ENCODE results near the gene LBP.
"Not testable (repeated sequence)": the region's sequence is repeated elsewhere in the genome, so short reads cannot be mapped to it uniquely, and the experiment has no call there.

LBP gene

DNA sequence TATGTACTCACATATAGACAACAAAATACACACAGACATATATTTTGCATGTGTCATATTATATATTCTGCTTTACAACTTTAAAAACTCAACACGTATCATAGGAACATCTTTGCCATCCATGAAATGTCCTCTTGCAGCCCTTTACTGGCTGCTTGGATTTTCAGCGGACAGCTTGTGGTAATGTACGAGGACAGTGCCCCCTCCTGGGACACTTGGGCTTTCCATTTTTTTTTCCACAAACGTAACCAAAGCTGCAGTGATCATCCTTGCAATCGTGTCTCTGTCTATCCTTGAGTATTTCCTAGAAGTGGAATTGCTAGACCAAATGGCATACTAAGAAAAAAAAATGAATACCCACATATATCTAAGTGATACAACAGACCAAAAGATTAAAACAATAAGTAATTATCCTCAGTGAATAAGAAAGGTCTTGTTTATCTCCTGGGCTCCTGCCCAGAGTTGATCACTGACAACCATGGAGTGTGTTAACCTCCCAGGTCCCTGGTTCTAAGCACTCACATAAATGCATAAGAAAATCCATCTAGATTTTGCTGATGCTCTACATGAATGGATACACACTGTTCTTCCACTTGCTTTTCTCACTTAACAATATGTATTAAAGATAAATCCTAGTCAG, 24.2 kb upstream of the LBP start:
- DNase-seq = peak; percentile 26

DNA sequence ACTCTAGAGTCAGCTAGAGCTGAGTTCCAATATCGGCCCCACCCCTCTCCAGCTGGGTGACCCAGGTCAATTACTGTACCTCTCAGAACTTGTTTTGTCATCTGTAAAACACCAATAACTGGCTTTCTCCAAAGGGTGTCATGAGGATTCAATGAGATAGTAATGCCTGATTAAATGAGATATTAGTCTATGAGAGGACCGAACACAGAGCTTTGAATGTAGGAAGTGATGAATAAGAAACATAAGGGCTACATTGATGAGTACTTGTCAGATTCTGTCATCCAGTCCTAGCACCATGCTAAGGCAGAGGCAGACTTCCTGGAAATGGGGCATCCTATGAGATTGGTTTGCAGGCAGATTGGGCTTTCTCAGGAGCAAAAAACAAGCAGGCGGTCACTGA, 22.1 kb upstream of the LBP start:
- no peak for DNase-seq

DNA sequence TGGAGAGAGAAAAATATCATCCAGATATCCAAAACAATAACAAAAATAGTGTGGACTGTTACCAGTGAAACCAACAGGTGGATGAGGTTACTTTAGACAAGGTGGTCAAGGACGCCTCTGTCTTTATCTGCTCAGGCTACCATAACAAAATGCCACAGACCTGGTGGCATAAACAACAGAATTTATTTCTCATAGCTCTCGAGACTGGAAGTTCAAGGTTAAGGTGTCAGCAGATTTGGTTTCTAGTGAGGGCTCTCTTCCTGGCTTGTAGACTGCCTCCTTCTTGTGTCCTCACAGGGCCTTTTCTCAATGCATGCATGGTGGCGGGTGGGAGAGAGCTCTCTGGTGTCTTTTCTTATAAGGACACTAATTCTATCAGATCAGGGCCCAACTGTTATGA, 21.1 kb upstream of the LBP start:
- no peak for DNase-seq

DNA sequence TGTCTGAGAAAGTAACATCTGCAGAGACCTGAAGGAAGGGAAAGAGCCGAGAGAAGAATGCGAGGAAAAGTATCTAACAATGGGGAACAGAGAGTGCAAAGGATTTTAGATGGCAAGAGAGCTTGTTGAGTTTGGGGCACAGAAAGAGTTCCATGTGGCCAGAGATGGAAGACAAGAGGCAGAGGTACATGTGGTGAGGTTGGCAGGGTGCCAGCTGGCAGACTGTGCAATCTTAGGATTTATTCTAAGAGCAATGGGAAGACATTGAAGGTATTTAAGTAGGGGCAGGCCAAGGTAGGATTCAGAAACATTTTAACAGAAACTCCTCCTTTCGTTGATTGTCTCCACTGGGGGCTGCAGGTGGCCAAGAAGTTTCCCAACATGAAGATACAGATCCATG, 20.4 kb upstream of the LBP start:
- no peak for DNase-seq

DNA sequence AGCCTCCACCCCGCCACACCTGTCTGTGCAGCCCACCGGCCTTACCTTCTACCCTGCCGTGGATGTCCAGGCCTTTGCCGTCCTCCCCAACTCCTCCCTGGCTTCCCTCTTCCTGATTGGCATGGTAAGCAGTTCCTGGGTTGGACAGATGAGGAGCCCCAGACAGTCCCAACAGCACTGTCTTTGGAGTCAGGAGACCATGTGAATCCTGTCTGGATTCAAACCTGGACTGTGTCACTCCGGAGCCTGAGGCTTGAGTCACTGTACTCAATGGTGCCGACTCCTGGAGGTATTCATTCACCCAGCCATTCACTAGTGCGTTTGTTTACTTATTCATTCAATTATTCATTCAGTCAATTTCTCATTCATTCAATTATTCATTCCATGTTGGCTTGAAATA, 20.0 kb upstream of the LBP start:
- DNase-seq = no peak

DNA sequence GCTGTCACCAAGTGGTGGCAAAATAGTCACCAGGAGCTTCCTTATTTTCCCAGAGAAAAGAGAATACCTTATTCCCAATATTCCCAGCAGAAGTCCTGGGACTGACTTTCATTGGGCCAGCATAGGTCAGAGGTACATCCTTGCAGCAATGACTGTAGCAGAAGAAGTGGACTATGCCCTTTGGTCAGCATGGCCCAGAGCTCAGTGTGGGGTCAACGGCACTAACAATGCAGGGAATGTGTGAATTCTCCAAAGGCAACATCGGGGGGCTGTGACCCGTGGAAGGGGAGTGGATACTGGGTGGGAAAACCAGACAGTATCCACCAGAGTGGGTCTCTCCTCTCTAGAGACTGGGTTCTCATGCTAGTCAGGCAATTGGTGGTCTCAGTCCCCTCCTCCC, 15.6 kb upstream of the LBP start:
- no peak for DNase-seq

DNA sequence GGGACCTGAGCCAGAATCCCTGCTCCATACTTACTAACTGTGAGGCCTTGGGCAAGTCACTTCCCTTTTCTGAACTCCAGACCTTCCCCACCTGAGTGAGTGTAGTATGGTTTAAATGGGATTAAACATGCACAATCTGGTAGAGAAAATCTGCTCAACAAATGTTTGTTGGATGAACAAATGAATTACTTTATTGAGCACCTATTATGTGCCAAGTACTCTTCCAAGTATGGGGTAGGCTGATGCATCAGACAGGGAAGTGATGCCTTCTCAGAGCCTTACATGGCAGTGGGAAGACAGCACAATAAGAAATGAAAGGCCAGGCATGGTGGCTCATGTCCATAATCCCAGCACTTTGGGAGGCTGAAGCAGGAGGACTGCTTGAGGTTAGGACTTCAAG, 15.0 kb upstream of the LBP start:
- DNase-seq = no peak

DNA sequence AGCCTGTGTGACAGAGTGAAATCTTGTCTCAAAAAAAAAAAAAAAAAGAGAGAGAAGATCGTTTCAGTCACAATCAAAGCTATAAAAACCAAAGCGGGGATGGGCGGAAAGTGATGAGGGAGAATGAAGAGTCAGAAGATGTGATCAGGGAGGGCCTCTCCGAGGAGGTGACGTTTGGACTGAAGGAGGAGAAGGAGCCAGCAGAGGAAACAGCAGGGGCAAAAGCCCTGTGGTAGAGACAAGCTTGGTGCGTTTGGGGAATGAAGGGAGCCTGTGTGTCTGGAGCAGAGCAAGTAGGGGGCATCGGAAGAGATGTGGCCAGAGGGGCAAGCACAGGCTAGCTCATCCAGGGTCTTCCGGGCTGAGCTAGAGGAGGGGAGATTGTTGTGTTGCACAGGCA, 14.5 kb upstream of the LBP start:
- DNase-seq = no peak

DNA sequence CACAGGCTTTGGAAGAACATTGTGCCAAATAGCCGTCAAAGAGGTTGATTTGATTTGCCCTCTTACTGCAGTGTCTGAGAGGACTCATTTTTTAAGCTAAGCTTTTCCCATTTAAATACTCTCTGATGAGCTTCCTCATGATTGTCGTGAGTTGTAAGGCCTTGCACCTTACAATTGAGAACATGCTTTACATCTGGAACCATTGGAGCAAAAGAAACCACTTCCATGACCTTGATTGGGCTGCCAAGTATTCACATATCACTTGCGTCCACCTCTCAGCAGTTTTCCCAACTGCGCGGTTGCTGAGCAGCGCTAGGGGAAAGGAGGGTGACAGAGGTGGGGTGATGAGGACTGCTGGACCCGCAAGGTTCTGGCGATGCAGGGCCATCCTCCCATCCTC, 12.3 kb upstream of the LBP start:
- no peak for DNase-seq

DNA sequence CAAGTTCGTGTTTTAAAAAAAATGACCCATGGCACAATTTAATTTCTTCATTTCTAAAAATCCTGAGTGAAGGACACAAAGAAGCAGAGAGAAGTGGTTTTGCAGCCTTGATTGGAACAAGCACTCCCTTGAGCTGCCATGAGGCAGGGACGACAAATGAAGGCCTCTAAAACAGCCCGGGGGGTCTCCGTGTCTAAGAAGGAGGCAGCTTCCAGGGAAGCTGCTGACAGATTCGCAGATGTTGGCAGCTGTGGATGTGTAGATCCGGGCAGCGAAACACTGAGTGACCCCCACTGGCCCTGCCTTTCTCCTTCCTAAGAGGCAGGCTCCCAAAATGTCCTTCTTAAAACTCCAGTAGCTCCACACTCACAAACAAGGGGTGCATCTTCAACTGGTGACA, 9.6 kb upstream of the LBP start:
- no peak for DNase-seq

DNA sequence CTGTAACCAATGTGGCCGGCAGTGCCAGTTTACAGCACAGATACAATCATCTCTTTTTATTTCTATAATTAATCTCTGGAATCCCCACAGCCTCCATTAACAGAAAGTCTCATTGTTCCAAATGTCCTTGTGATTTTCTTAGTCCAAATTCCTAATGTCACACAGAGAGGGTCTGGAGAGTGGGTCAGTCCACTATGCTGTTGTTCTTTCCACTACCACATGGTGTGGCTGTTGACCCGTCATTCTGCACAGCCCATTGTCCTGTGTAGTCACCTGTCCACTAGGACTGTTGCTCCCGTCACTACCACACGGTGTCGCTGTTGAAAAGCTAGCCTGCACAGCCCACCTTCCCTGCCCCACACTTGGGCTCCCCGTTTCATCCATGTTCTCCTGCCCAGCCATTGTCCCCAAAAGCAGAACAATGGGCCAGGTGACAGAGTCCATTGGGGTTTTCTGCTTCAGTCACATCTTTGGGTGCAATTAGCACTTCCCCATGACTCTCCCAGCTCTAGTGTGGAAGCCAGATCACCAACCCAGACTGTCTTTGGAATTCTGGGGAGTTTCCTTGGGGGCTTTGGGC, 8.6 kb upstream of the LBP start:
- no peak for DNase-seq

DNA sequence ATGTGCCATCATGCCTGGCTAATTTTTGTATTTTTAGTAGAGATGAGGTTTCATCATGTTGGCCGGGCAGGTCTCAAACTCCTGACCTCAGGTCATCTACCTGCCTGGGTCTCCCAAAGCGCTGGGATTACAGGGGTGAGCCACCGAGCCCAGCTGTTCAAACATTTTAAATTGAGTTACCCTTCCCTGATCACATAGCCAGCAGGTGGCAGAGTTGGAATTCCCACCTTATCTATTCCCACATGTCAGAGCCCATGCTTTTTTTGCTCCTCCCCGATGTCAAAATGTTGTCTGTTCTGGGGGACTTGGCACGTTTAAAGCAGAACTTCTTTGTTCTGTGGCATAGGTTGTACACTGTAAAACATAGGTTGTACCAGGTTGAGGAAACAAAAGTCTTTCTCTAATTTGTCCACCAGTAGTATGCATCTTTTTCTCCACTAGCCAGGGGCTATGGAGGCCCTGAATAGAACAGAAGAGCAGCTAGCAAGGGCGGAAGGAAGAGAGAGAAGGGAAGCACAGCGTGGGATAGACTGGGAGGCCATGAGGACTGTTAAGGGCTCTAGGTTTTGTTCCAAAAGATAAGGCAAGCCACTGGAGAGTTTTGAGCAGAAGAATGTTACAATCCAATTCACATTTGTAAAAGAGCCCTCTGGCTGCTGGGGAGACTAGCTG, 7.3 kb upstream of the LBP start:
- peak; percentile 20 for DNase-seq

DNA sequence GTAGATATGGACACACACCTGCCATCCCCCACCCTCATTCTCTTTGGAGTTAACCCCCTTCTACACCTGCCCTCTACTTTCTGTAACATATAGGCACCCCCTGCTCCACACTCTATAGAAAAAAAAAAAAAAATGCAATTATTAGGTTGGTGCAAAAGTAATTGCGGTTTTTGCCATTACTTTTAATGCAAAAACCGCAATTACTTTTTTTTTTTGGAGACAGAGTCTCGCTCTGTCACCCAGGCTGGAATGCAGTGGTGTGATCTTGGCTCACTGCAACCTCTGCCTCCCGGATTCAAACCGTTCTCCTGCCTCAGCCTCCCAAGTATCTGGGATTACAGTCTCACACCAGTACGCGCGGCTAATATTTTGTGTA, 6.8 kb upstream of the LBP start:
- DNase-seq = not testable (repeated sequence)

DNA sequence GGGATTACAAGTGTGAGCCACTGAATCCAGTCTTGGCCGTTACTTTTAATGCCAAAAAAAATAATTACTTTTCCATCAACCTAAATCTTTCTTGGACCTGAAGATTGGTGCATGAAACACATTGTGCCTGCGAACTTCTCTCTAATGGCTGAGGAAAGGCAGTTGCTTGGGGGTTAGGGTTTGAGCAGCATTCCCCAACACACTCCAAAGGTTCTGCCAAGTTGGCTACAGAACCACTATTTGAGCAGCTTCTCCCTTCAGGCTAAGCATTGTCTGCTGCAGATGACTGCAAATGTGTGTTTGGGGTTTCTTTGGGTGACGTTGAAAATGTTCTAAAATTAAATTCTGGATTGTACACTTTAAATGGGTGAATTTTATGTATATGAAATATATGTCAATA, 6.3 kb upstream of the LBP start:
- no peak for DNase-seq

DNA sequence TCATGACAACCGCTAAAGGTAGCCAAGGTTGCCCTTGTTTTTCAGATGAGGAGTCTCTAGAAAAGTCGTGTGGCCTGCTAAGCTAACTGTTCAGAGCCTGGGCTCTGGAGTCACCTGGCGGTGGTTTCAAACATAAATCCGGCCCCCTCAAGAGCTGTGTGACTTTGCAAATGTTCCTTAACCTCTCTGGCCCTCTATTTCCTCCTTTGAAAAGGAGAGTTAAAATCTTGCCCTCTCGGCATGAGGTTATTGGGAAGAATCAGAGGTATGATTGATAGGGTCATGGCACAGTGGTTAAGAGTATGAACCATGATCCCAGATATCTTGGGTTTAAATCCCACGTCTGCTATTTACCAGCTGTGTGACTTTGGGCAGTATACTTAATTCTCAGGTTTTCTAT, 5.6 kb upstream of the LBP start:
- DNase-seq = no peak

DNA sequence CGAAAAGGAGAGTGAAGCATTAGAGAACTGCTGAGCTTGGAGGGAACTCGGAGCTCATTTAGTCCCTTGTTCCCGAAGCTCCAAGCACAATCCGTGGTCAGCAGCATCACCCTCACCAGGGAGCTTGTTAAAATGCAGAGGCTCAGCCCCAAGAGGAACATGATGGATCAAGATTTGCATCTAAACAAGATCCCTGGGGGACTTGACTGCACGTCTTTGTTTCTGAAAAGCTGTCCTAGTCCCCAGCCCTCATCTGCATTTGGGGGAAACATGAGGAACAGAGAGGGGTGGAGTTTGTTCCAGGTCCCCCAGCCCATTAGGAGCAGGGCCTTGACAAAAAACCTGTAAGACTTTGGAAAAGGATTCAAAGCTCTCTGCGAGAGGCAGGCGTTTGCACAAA, 4.1 kb upstream of the LBP start:
- no peak for DNase-seq

DNA sequence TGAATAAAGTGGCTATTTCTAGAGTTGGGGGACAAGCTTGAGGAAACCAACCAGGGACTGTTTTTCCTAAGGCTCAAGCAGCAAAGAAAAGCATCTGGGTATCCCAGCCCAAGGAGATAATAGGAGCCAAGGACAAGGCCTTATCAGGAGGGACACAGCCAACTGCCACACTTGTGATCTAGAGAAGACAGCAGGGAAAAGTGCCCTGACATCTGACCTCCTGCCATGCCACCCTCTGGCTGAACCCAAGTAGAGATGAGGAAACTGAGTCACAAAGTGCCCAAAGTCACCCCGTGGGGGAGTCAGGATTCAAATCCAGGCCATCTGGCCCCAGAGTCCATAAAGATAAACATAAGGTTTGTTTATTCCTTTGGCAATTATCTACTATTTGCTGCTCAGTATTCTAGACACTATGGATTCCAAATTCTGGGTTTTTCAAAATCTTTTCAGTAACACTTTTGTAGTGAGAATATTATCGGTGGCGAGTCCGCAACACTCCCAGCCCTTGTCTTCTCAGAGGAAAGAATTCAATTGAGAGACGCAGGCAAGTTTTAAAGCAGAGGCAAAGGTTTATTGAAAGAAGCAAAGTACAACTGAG, 3.5 kb upstream of the LBP start:
- DNase-seq = no peak

DNA sequence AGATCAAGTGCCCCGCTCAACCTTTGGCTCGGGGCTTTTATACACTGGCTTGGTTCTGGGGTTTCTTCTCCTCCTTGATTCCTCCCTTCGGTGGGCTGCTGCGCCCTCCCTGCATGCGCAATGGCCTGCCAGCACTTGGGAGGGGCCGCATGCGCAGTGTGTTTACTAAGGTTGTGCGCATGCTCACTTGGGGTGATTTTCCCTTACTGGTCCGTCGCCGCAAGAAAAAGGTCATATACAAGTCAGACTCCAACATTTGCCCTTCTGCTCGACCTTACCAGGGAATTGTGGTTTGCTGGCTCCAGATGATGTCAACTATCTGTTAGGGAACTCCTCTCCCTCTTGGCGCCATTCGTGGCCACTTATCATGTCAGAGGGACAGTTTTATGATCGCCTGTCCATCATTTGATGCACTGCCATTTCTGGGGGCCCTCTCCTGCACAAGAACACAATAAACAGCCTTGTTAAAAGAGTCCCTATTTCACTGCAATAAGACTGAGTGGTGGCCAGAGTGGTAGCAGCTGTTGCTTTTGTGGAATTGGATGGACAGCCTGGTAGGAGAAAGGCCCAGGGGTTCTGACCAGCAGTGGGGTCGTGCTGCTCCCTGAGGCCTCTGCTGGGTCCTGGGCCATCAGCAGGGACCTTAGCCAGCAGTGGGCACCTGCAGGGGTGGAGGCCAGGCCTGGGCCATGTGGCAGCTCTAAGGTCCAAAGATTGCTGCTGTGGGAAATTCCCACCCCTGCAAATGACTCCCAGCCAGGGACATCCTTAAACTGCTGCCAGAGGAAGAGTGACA, 2.8 kb upstream of the LBP start:
- DNase-seq = no peak

DNA sequence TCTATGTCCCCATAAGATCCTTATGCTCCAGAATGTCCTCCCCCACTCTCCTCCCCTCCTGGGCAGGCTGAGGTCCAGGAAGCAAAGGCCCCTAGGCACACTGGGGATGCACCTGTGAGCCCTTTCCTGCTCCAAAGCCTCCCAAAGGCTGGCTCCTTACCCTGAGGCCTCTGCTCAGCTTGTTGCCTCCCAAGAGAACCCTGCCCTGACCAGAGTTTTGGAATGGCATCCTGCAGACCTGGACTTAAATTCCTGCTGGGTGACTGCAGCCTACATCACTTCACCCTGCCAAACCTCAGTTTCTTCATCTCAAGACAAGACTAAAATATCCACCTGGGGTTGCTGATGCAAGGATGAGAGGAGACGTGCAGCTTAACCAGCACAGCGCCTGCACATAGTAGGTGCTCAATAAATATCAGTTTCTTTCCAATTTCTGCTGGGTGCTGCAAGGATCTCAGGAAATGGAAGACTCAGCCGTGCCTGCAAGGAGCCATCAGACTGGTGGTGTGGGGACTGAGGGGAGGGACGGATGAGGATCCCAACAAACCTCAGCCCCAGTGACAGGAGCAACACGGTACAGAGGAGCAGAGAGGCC, 2.1 kb upstream of the LBP start:
- no peak for DNase-seq

DNA sequence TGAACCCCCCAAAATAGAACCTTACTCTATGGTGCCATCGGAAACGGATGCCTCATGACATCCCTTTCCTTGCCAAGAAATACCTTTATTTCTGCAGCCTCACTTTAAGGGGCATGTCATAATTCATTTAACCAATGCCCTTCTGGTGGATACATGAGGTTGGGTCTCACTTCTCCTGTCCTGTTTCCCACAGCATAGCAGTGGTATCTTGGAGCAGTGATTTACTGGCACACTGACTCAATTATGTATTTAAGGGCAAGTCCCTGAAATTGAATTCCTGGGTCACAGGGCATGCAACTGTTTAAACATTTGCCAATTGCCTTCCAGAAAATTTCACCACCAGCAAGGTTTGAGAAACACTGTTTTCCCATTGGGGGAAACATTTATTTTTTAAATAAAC, 639 bp upstream of the LBP start:
- DNase-seq = no peak

DNA sequence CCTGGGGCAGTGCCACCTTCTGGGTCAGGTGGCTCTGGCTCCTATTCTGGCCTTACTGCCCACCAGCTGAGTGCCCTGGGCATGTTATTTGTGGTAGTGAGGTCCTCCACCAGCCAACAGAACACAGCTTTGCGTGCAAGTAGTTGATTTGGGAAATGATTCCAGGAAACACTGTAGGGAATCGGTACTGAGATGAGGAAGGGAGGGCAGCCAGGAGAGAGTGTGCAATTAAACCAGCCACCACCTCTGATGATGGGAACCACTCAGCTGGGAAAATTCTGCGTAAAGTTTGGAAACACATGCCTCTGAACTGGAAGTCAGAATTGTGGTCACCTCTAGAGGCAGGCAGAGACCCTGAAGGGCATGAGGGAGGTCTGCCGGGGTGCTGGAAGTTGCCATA, 459 bp downstream of the LBP start:
- no peak for DNase-seq

DNA sequence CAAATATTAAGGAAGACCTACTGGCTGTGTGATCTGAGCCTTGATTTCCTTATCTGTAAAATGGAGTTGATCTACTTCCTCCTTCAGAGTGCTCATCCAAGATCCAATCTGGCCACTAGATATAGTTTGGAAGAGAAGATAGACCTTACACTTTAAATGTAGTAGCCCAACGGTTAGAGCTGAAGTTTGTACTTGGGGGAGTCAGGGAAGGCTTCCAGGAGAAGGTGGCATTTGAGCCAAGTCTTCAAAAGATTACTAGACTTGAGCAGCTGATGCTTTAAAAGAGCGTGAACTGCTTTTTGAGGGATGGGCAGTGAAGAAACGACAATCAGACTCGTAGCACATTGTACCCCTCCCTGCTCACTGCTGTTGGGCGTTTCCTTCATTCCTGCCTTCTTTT, 3.6 kb downstream of the LBP start:
- no peak for DNase-seq

All from NCI-H2171 (cell line).